T-cell (primary cell): ENCODE results near the gene TGFBR3. TPM values are rescaled to one million over a fixed set of nuclear protein-coding genes. Genes with fewer than 3 reads are reported as not detected.

ENCODE experiments used
- ATAC-seq, 4 experiments: fragments of 200-7000 bp in 3 of 4; fragments of 150-1000 bp in 1 of 4; cut with Tn5 transposase; replicated peaks in 1 of 4; 1 replicate in 3 of 4; 2 replicates in 1 of 4; pipeline ENCODE4 v1.10.0; 2021; ENCODE audit warnings: moderate library complexity in 3 of 4, mild to moderate bottlenecking in 2 of 4, moderate number of reproducible peaks in 1 of 4
- CTCF ChIA-PET, 2 donors: fragments of 300-600 bp; sonication (Branson Sonifier 250); formaldehyde crosslinking; loops; one replicate each; lab custom pipeline; 2022; ENCODE audit warnings: antibody characterized with exemption in 2 of 2; lab: Charles Lee
- POLR2A ChIA-PET, 2 donors: fragments of 300-600 bp; sonication (Branson Sonifier 250); formaldehyde crosslinking; loops; one replicate each; lab custom pipeline; 2022; ENCODE audit warnings: antibody characterized with exemption in 2 of 2; lab: Charles Lee
- DNase-seq, 35 experiments: peaks; one replicate each; pipeline versions ENCODE4 v3.0.0 to v3.0.0-alpha.2; 2013 to 2023
- H3K27ac ChIP-seq: one replicate; pipeline ENCODE4 v1.5.1; 2013; ENCODE audit warnings: low read length
- H3K27me3 ChIP-seq, 2 experiments: replicated peaks in 1 of 2; 1 replicate in 1 of 2; 2 replicates in 1 of 2; pipeline versions ENCODE4 v1.6.1 to v1.7.0; 2013; ENCODE audit warnings: low read length in 1 of 2, mixed read lengths in 1 of 2; ENCODE audit not compliant: control insufficient read depth in 2 of 2, insufficient read depth in 2 of 2; ENCODE audit errors: extremely low read depth in 1 of 2
- H3K36me3 ChIP-seq, 2 donors: 1 replicate in 1 of 2; 2 replicates in 1 of 2; pipeline versions ENCODE4 v1.6.1 to v1.7.0; 2013; ENCODE audit warnings: low read length in 1 of 2; ENCODE audit not compliant: control insufficient read depth in 2 of 2, insufficient read depth in 1 of 2; ENCODE audit errors: extremely low read depth in 1 of 2
- H3K4me1 ChIP-seq, 2 experiments: 1 replicate in 1 of 2; 2 replicates in 1 of 2; pipeline versions ENCODE4 v1.6.1 to v1.7.0; 2013; ENCODE audit warnings: low read length in 2 of 2, mixed read lengths in 1 of 2; ENCODE audit not compliant: insufficient read depth in 2 of 2, control insufficient read depth in 1 of 2; ENCODE audit errors: extremely low read depth in 1 of 2
- H3K4me3 ChIP-seq, 2 donors: 1 replicate in 1 of 2; 2 replicates in 1 of 2; pipeline versions ENCODE4 v1.5.1 to v1.7.0; 2013; ENCODE audit warnings: mild to moderate bottlenecking in 2 of 2, low read length in 1 of 2, moderate library complexity in 1 of 2; ENCODE audit not compliant: control insufficient read depth in 1 of 2; ENCODE audit errors: extremely low read depth in 1 of 2
- H3K9me3 ChIP-seq: 2 replicates; pipeline ENCODE4 v1.7.0; 2013
- H3K27ac Mint-ChIP-seq, 2 donors: one replicate each; pipeline ENCODE4 v1.8.0; 2020 to 2021; ENCODE audit warnings: mild to moderate bottlenecking in 2 of 2, mixed read lengths in 2 of 2
- H3K27me3 Mint-ChIP-seq, 2 donors: one replicate each; pipeline ENCODE4 v1.8.0; 2021 to 2022; ENCODE audit warnings: mixed read lengths in 2 of 2
- H3K36me3 Mint-ChIP-seq: one replicate; pipeline ENCODE4 v1.8.0; 2021; ENCODE audit warnings: mixed read lengths
- H3K4me1 Mint-ChIP-seq, 3 donors: one replicate each; pipeline ENCODE4 v1.8.0; 2020 to 2022; ENCODE audit warnings: mixed read lengths in 3 of 3, mild to moderate bottlenecking in 1 of 3
- H3K4me3 Mint-ChIP-seq, 3 donors: one replicate each; pipeline ENCODE4 v1.8.0; 2020 to 2022; ENCODE audit warnings: mild to moderate bottlenecking in 3 of 3, mixed read lengths in 3 of 3, moderate library complexity in 3 of 3
- H3K9me3 Mint-ChIP-seq, 3 donors: one replicate each; pipeline ENCODE4 v1.8.0; 2020 to 2022; ENCODE audit warnings: mixed read lengths in 3 of 3
- WGBS: methylation state at CpG from one replicate; pipeline ENCODE4 v1.1.5; 2013; ENCODE audit warnings: missing lambda C conversion rate; ENCODE audit not compliant: insufficient coverage; 5-methylcytosine and 5-hydroxymethylcytosine counted together
- total RNA-seq, 35 experiments: library from RNA in 6 of 35; stranded (reverse) in 6 of 35; fragments of 120-200 nt in 1 of 35; gene quantifications; one replicate each; pipeline versions ENCODE4 v1.2.1 to v1.2.4 and lab custom pipeline; 2013 to 2026

Gene TGFBR3
- total RNA-seq, 5 donors from 2014 or later (not counting 1 experiment from before 2014, with no cell fraction given), result 17.5 to 65.4 (median 36.4) TPM

GRCh38 chr1:91829293-91830153, 56.4 kb downstream of the TGFBR3 start:
- Mint-ChIP-seq H3K36me3 (peaks cover 5% of the 10 kb centered on the region), H3K27me3 (no peaks in the 10 kb centered on the region), H3K9me3 (no peaks in the 10 kb centered on the region), H3K4me3 (no peak overlapping the region), H3K4me1 (peaks cover 12 to 54% (median 35%) of the 10 kb centered on the region in 3 donors), H3K27ac (no peak overlapping the region)
- H3K4me3 ChIP-seq, result no peak overlapping the region
- ATAC-seq (no peak), DNase-seq (no peak)
- no peaks in the 10 kb centered on the region for H3K9me3 ChIP-seq
- CTCF ChIA-PET, result interaction anchor here in 1 of 2 donors (0.7 kb wide), 1 partner anchor 314 kb away, joined by 3 read pairs; no protein-coding TSS in a partner anchor
- no peak overlapping the region for H3K27ac ChIP-seq
- no peaks in the 10 kb centered on the region for H3K27me3 ChIP-seq
- 83% methylated on average over 4 of the region's 6 CpGs for WGBS
- H3K4me1 ChIP-seq, result peaks cover 2 to 22% of the 10 kb centered on the region in 2 experiments
- no peaks in the 10 kb centered on the region for H3K36me3 ChIP-seq
- POLR2A ChIA-PET, result no interaction called here

DNA sequence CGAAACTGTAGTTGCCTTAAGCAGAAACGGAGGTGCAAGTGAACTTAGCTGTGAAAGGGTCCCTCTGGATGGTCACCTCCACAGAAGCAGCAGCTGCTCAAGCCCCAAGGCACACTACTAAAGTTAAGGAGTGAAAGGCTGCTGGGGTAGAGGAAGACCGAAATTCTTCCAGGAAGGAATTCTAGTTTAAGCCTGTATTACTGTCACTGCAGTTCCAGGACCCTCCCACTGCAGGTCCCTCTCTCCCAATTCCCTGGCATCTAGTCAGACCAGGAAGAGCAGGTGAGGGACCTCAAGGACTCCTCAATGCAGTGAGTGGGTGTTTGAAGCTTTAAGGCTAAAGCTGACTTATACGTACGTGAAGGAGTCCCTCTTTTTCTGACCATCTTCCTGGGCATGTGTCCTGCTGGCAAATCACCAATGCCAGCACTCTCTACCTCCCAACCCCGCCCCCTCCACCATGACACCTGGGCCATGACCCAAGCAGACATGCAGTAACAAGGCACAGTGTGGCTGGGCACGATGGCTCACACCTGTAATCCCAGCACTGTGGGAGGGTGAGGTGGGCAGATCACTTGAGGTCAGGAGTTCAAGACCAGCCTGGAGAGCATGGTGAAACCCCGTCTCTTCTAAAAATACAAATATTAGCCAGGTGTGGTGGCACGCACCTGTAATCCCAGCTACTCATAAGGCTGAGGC, 57.2 kb downstream of the TGFBR3 start:
- peaks cover 12 to 53% (median 31%) of the 10 kb centered on the region in 3 donors for H3K4me1 Mint-ChIP-seq
- ChIA-PET POLR2A (no interaction called here), CTCF (interaction anchor here in 1 of 2 donors (0.7 kb wide), 1 partner anchor 313 kb away, joined by 3 read pairs; no protein-coding TSS in a partner anchor)
- Histone ChIP-seq H3K4me3 (no peak overlapping the region), H3K27me3 (no peaks in the 10 kb centered on the region), H3K9me3 (no peaks in the 10 kb centered on the region), H3K4me1 (peaks cover 2 to 22% of the 10 kb centered on the region in 2 experiments), H3K27ac (no peak overlapping the region), H3K36me3 (no peaks in the 10 kb centered on the region)
- DNase-seq (no peak), ATAC-seq (no peak)
- no peaks in the 10 kb centered on the region for H3K27me3 Mint-ChIP-seq
- H3K36me3 Mint-ChIP-seq, result peaks cover 4% of the 10 kb centered on the region
- H3K27ac Mint-ChIP-seq, result no peak overlapping the region
- no peak overlapping the region for H3K4me3 Mint-ChIP-seq
- H3K9me3 Mint-ChIP-seq, result no peaks in the 10 kb centered on the region
- 87% methylated on average over 2 of the region's 9 CpGs for WGBS

GRCh38 chr1:91827459-91828321, 58.3 kb downstream of the TGFBR3 start:
- no peak overlapping the region for H3K27ac Mint-ChIP-seq
- no peaks in the 10 kb centered on the region for H3K36me3 ChIP-seq
- peaks cover 3% of the 10 kb centered on the region for H3K36me3 Mint-ChIP-seq
- 91% methylated on average over 4 of the region's 12 CpGs for WGBS
- H3K4me1 ChIP-seq, result peaks cover 2 to 22% of the 10 kb centered on the region in 2 experiments
- no peaks in the 10 kb centered on the region for H3K27me3 ChIP-seq
- no peaks in the 10 kb centered on the region for H3K9me3 Mint-ChIP-seq
- no peak overlapping the region for H3K27ac ChIP-seq
- ChIA-PET POLR2A (no interaction called here), CTCF (interaction anchor here in 1 of 2 donors (0.5 kb wide), 1 partner anchor 316 kb away, joined by 7 read pairs; no protein-coding TSS in a partner anchor)
- DNase-seq (no peak), ATAC-seq (no peak)
- no peak overlapping the region for H3K4me3 ChIP-seq
- no peaks in the 10 kb centered on the region for H3K27me3 Mint-ChIP-seq
- H3K4me1 Mint-ChIP-seq, result peaks cover 12 to 58% (median 34%) of the 10 kb centered on the region in 3 donors
- H3K4me3 Mint-ChIP-seq, result no peak overlapping the region
- no peaks in the 10 kb centered on the region for H3K9me3 ChIP-seq

GRCh38 chr1:91827087-91827458, 58.9 kb downstream of the TGFBR3 start:
- H3K36me3 ChIP-seq, result no peaks in the 10 kb centered on the region
- H3K27ac ChIP-seq, result no peak overlapping the region
- H3K4me1 ChIP-seq, result peaks cover 2 to 22% of the 10 kb centered on the region in 2 experiments
- Mint-ChIP-seq H3K36me3 (no peaks in the 10 kb centered on the region), H3K4me3 (no peak overlapping the region), H3K27me3 (no peaks in the 10 kb centered on the region), H3K4me1 (peaks cover 18 to 60% (median 38%) of the 10 kb centered on the region in 3 donors), H3K27ac (no peak overlapping the region), H3K9me3 (no peaks in the 10 kb centered on the region)
- DNase-seq (peak in 2 of 35 experiments; percentile 16 to 28), ATAC-seq (no peak)
- no peak overlapping the region for H3K4me3 ChIP-seq
- ChIA-PET POLR2A (no interaction called here), CTCF (no interaction called here)
- no peaks in the 10 kb centered on the region for H3K27me3 ChIP-seq
- 91% methylated on average over 6 of the region's 9 CpGs for WGBS
- no peaks in the 10 kb centered on the region for H3K9me3 ChIP-seq

- Mint-ChIP-seq H3K9me3 (no peaks in the 10 kb centered on the region), H3K36me3 (no peaks in the 10 kb centered on the region), H3K27ac (no peak overlapping the region), H3K4me3 (no peak overlapping the region), H3K4me1 (peaks cover 20 to 64% (median 42%) of the 10 kb centered on the region in 3 donors), H3K27me3 (no peaks in the 10 kb centered on the region)
- H3K27ac ChIP-seq, result no peak overlapping the region
- WGBS, result 95% methylated on average over 4 of the region's 5 CpGs
- peaks cover 2 to 22% of the 10 kb centered on the region in 2 experiments for H3K4me1 ChIP-seq
- CTCF ChIA-PET, result no interaction called here
- POLR2A ChIA-PET, result interaction anchor here in 1 of 2 donors (0.7 kb wide), 1 partner anchor 757 kb away, joined by 7 read pairs; no protein-coding TSS in a partner anchor
- H3K9me3 ChIP-seq, result no peaks in the 10 kb centered on the region
- DNase-seq (no peak), ATAC-seq (no peak)
- H3K27me3 ChIP-seq, result no peaks in the 10 kb centered on the region
- H3K36me3 ChIP-seq, result no peaks in the 10 kb centered on the region
- no peak overlapping the region for H3K4me3 ChIP-seq
These were observed 59.3 kb downstream of the TGFBR3 start for GRCh38 chr1:91826649-91827048.
